ENCODE results near the gene ENOX2. TPM values are rescaled to one million over a fixed set of nuclear protein-coding genes. Genes with fewer than 3 reads are reported as not detected.

The ENOX2 gene
- total and polyA plus RNA-seq, 2 of the 13 experiments (the other 11 are each of a cell fraction or from before 2014, with no cell fraction given) = 5.9 to 8.5 TPM

DNA sequence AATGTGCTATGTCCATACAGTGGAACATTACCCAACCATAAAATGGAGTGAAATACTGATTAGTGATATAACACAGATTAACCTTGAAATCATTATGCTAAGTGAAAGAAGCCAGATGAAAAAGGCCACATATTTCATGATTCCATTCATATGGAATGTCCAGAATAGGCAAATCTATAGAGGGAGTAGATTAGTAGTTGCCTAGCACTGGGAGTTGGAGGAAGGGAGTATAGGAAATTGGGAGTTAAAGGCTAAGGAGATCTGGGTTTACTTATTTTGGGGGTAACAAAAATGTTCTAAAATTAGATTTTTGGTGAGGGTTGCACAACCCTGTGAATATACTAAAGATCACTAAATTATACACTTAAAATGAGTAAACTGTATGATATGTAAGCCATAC is 26.8 kb downstream of the ENOX2 start:
- FAIRE-seq = no peak
- POLR2A ChIA-PET = no interaction called here
- intact Hi-C loops (cut with micrococcal nuclease; ENCODE audit: unreplicated experiment) = no loop called here
- TF ChIP-seq USF2 (IDR thresholded peaks at IDR 0.05; ENCODE audit: low read depth, low read length) = no peak
- no peak for TF ChIP-seq USF2 (CRISPR knock-in tag; IDR thresholded peaks at IDR 0.05; ENCODE audit: borderline replicate concordance)
- no peak for TF ChIP-seq GATAD1 (CRISPR knock-in tag; IDR thresholded peaks at IDR 0.05)
- TF ChIP-seq LRRFIP1 (CRISPR knock-in tag; conservative IDR thresholded peaks at IDR 0.05) = no peak
- TF ChIP-seq, protein P1, sequence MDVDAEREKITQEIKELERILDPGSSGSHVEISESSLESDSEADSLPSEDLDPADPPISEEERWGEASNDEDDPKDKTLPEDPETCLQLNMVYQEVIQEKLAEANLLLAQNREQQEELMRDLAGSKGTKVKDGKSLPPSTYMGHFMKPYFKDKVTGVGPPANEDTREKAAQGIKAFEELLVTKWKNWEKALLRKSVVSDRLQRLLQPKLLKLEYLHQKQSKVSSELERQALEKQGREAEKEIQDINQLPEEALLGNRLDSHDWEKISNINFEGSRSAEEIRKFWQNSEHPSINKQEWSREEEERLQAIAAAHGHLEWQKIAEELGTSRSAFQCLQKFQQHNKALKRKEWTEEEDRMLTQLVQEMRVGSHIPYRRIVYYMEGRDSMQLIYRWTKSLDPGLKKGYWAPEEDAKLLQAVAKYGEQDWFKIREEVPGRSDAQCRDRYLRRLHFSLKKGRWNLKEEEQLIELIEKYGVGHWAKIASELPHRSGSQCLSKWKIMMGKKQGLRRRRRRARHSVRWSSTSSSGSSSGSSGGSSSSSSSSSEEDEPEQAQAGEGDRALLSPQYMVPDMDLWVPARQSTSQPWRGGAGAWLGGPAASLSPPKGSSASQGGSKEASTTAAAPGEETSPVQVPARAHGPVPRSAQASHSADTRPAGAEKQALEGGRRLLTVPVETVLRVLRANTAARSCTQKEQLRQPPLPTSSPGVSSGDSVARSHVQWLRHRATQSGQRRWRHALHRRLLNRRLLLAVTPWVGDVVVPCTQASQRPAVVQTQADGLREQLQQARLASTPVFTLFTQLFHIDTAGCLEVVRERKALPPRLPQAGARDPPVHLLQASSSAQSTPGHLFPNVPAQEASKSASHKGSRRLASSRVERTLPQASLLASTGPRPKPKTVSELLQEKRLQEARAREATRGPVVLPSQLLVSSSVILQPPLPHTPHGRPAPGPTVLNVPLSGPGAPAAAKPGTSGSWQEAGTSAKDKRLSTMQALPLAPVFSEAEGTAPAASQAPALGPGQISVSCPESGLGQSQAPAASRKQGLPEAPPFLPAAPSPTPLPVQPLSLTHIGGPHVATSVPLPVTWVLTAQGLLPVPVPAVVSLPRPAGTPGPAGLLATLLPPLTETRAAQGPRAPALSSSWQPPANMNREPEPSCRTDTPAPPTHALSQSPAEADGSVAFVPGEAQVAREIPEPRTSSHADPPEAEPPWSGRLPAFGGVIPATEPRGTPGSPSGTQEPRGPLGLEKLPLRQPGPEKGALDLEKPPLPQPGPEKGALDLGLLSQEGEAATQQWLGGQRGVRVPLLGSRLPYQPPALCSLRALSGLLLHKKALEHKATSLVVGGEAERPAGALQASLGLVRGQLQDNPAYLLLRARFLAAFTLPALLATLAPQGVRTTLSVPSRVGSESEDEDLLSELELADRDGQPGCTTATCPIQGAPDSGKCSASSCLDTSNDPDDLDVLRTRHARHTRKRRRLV (CRISPR knock-in tag; IDR thresholded peaks at IDR 0.05) = no peak
- TF ChIP-seq, protein P2, sequence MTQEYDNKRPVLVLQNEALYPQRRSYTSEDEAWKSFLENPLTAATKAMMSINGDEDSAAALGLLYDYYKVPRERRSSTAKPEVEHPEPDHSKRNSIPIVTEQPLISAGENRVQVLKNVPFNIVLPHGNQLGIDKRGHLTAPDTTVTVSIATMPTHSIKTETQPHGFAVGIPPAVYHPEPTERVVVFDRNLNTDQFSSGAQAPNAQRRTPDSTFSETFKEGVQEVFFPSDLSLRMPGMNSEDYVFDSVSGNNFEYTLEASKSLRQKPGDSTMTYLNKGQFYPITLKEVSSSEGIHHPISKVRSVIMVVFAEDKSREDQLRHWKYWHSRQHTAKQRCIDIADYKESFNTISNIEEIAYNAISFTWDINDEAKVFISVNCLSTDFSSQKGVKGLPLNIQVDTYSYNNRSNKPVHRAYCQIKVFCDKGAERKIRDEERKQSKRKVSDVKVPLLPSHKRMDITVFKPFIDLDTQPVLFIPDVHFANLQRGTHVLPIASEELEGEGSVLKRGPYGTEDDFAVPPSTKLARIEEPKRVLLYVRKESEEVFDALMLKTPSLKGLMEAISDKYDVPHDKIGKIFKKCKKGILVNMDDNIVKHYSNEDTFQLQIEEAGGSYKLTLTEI (CRISPR knock-in tag; conservative IDR thresholded peaks at IDR 0.05) = no peak
- TF ChIP-seq SETDB1 (CRISPR knock-in tag; IDR thresholded peaks at IDR 0.05; ENCODE audit: borderline replicate concordance) = no peak
- TF ChIP-seq ZFP36 (IDR thresholded peaks at IDR 0.05; ENCODE audit: borderline replicate concordance, low read depth, low read length, partially characterized antibody) = no peak
- TF ChIP-seq BRCA1 (CRISPR knock-in tag; IDR thresholded peaks at IDR 0.05) = no peak
- no peak for TF ChIP-seq SP4 (CRISPR knock-in tag; IDR thresholded peaks at IDR 0.05)
- TF ChIP-seq MTF1 (CRISPR knock-in tag; IDR thresholded peaks at IDR 0.05) = no peak
- no peak for TF ChIP-seq THAP11 (CRISPR knock-in tag; IDR thresholded peaks at IDR 0.05)

More for the DNA sequence above, 26.8 kb downstream of the ENOX2 start:
- Histone ChIP-seq H3K79me2 (ENCODE audit: insufficient read depth, low read length) (no peaks in the 10 kb centered on the region), H3K4me2 (ENCODE audit: low read depth, low read length) (no peak overlapping the region), H3K4me3 (replicated peaks in 1 of 3; ENCODE audit: insufficient read depth in 1 of 3, low read depth in 2 of 3, low read length in 3 of 3) (no peak overlapping the region), H3K9ac (ENCODE audit: insufficient read depth, low read depth, low read length) (no peak overlapping the region), H2AFZ (ENCODE audit: low read length) (no peak overlapping the region), H4K20me1 (ENCODE audit: insufficient read depth, low read length) (no peaks in the 10 kb centered on the region), H3K4me1 (ENCODE audit: insufficient read depth, low read length) (no peaks in the 10 kb centered on the region), H3K27ac (ENCODE audit: extremely low read length, insufficient read depth, low read length) (no peak overlapping the region), H3K9me3 (ENCODE audit: low read length) (no peaks in the 10 kb centered on the region), H3K27me3 (ENCODE audit: control insufficient read depth in 1 of 2, insufficient read depth in 2 of 2, low read length in 2 of 2) (no peaks in the 10 kb centered on the region), H3K36me3 (replicated peaks in 1 of 2; ENCODE audit: control insufficient read depth in 1 of 2, insufficient read depth in 2 of 2, low read length in 2 of 2) (no peaks in the 10 kb centered on the region)
- DNase-seq (ENCODE audit: low spot score) (no peak), ATAC-seq (no peak)
- CTCF ChIA-PET (ENCODE audit: low intra/inter-chr PET ratio, low total read pairs) = no interaction called here
- BruUV-seq (replicated peaks) = no TSS peak
- in situ Hi-C loops (cut with HindIII; ENCODE audit: extremely low pct_ligation_motif_present, low pct_unique_long_range_greater_than_20kb) = no loop called here

Data from HepG2 (cell line).